Urinary bladder (tissue), 4 donors: Measurements from ENCODE around the gene RGS12. TPM values are rescaled to one million over a fixed set of nuclear protein-coding genes. Genes with fewer than 3 reads are reported as not detected.

Experiments
- DNase-seq: peaks from one replicate; pipeline ENCODE4 v3.0.0-alpha.2; 2015; ENCODE audit errors: extremely low spot score
- H3K27ac ChIP-seq: one replicate; pipeline ENCODE4 v1.5.1; 2013; ENCODE audit warnings: low read depth, mild to moderate bottlenecking, moderate library complexity
- H3K36me3 ChIP-seq: one replicate; pipeline ENCODE4 v1.6.1; 2013; ENCODE audit warnings: mild to moderate bottlenecking, moderate library complexity; ENCODE audit not compliant: insufficient read depth
- H3K4me1 ChIP-seq: one replicate; pipeline ENCODE4 v1.6.1; 2013; ENCODE audit warnings: mild to moderate bottlenecking, moderate library complexity; ENCODE audit not compliant: insufficient read depth
- H3K4me3 ChIP-seq: one replicate; pipeline ENCODE4 v1.5.1; 2013; ENCODE audit warnings: low read depth, low read length
- WGBS: extraction: QIAGEN DNeasy Blood & Tissue Kit; methylation state at CpG from one replicate; pipeline ENCODE4 v1.1.7; 2013; 5-methylcytosine and 5-hydroxymethylcytosine counted together
- polyA plus RNA-seq: library from polyadenylated mRNA; stranded (reverse); fragments of 200-250 nt; gene quantifications from one replicate; pipeline ENCODE4 v1.2.3, GENCODE V29; 2013
- total RNA-seq: library from RNA; depleted of rRNA; stranded (reverse); fragments of >200 nt; gene quantifications from one replicate; pipeline ENCODE4 v1.2.3, GENCODE V29; 2014
- donor health status: healthy with polysubstance abuse.
- donor health status: healthy.

Gene RGS12
- total and polyA plus RNA-seq, 2 donors = 28.4 to 51.6 TPM

DNA sequence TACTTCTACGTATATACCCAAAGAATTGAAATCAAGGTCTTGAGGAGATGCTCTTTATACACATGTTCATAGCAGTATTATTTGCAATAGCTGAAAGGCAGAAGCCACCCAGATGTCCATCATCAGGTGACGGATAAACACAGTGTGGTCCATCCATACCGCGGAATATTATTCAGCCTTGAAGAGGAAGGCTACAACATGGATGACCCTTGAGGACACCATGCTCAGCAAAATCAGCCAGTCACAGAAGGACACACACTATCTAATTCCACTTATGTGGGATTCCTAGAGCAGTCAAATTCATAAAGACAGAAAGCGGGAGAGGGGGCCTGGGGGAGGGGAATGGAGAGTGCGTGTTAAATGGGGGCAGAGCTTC lies 44.5 kb downstream of the RGS12 start:
- DNase-seq = no peak

DNA sequence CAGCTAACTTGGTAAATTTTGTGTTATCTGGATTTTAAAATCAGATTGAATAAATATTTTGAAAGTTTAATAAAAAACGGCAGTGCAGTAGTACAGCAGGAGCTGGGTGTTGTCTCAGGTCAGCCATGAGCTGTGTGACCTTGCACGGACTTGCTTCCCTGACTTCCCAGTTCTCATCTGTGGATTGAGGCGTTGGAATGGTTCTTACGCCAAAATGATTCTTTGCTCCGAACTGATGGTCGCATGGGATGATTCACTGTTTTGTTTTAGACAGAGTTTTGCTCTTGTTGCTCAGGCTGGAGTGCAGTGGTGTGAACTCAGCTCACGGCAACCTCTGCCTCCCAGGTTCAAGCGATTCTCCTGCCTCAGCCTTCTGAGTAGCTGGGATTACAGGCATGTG lies 45.0 kb downstream of the RGS12 start:
- 85% methylated on average over 8 of the region's 8 CpGs for WGBS
- DNase-seq = no peak
- Histone ChIP-seq H3K27ac (no peak overlapping the region), H3K36me3 (no peaks in the 10 kb centered on the region), H3K4me3 (no peak overlapping the region), H3K4me1 (no peaks in the 10 kb centered on the region)

More for the DNA sequence above, 44.5 kb downstream of the RGS12 start:
- Histone ChIP-seq H3K36me3 (no peaks in the 10 kb centered on the region), H3K27ac (no peak overlapping the region), H3K4me1 (no peaks in the 10 kb centered on the region), H3K4me3 (no peak overlapping the region)
- WGBS = 98% methylated on average over 6 of the region's 6 CpGs

- no peaks in the 10 kb centered on the region for H3K36me3 ChIP-seq
- H3K4me3 ChIP-seq = no peak overlapping the region
- no peak overlapping the region for H3K27ac ChIP-seq
- H3K4me1 ChIP-seq = no peaks in the 10 kb centered on the region
- no peak for DNase-seq
- WGBS = 94% methylated on average over 13 of the region's 13 CpGs
These were observed 45.6 kb downstream of the RGS12 start for GRCh38 chr4:3338321-3338838.

- Histone ChIP-seq H3K36me3 (no peaks in the 10 kb centered on the region), H3K4me1 (no peaks in the 10 kb centered on the region), H3K4me3 (no peak overlapping the region), H3K27ac (no peak overlapping the region)
- no peak for DNase-seq
- WGBS = 89% methylated on average over 10 of the region's 10 CpGs
These were observed 46.2 kb downstream of the RGS12 start for GRCh38 chr4:3338976-3339531.

DNA sequence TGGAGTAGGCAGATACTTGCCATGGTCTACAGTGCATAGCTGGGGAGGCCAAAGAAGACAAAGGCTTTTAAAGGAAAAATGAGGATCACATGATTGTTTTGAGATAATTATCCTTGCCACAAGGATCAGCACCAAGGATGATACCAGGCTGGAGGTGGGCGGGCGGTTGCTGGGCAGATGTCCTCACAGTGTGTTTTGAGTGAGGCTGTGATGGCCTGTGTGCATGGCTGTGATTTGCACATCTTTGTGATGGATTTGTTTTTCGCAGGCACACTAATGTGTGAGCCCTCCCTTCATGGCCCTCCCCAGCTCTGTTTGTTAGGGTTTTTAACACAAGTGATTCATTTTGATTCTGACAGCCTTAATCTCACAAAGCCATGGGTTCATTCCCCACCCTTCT lies 46.8 kb downstream of the RGS12 start:
- Histone ChIP-seq H3K4me1 (no peaks in the 10 kb centered on the region), H3K36me3 (no peaks in the 10 kb centered on the region), H3K27ac (no peak overlapping the region), H3K4me3 (no peak overlapping the region)
- no peak for DNase-seq
- WGBS = 91% methylated on average over 3 of the region's 3 CpGs

DNA sequence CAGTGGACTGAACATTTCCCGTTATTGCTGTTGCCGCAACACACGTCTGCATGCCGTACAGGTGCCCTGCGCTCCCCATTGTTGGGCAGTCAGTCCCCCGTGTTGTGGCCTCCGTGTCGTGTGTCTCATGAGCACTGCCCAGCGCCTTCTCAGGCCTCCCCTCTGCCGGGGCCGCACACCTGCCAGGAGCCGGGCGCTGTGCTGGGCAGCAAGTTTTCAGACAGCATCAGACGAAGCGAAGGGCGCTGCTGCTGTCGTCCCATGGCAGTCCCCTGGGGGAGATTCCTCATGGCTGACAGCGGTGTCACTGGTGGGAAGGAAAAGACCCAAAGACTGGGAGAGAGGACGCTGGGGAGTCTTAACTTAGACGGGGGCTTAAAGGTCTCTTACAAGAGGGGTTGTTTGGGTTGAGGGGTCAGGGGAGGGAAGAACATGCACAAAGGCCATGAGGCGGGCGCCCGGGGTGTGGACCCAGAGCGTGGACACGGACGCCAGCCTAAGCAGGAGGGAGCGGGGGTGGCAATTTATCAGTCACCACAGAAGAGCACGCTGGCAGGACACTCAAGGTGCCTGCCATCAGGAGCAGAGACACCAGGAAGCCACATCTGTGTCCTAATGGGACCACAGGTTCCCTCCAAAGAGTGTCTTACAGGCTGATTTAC lies 47.3 kb downstream of the RGS12 start:
- Histone ChIP-seq H3K4me1 (no peaks in the 10 kb centered on the region), H3K27ac (no peak overlapping the region), H3K4me3 (no peak overlapping the region), H3K36me3 (no peaks in the 10 kb centered on the region)
- WGBS = 93% methylated on average over 28 of the region's 28 CpGs
- DNase-seq = no peak

- WGBS = 91% methylated on average over 16 of the region's 16 CpGs
- Histone ChIP-seq H3K4me1 (no peaks in the 10 kb centered on the region), H3K27ac (no peak overlapping the region), H3K4me3 (no peak overlapping the region), H3K36me3 (no peaks in the 10 kb centered on the region)
- DNase-seq = no peak
These were observed 47.9 kb downstream of the RGS12 start for GRCh38 chr4:3340700-3341083.

- no peak for DNase-seq
- 63% methylated on average over 7 of the region's 7 CpGs for WGBS
- Histone ChIP-seq H3K36me3 (no peaks in the 10 kb centered on the region), H3K4me1 (no peaks in the 10 kb centered on the region), H3K27ac (no peak overlapping the region), H3K4me3 (no peak overlapping the region)
These were observed 48.9 kb downstream of the RGS12 start for GRCh38 chr4:3341760-3342159.

- no peak for DNase-seq
- Histone ChIP-seq H3K27ac (no peak overlapping the region), H3K36me3 (no peaks in the 10 kb centered on the region), H3K4me1 (no peaks in the 10 kb centered on the region), H3K4me3 (no peak overlapping the region)
- 40% methylated on average over 8 of the region's 8 CpGs for WGBS
These were observed 49.5 kb downstream of the RGS12 start for GRCh38 chr4:3342182-3342854.

Other genes starting within 250 kb of the RGS12 start
- not detected for gene HTT-AS, start 218.5 kb upstream of the RGS12 start, total RNA-seq
- not detected for gene HTT-AS, start 218.5 kb upstream of the RGS12 start, polyA plus RNA-seq
- gene HTT, start 218.3 kb upstream of the RGS12 start, total RNA-seq = 80.4 TPM
- 14.7 TPM for gene HTT, start 218.3 kb upstream of the RGS12 start, polyA plus RNA-seq
- 0.85 TPM for gene MSANTD1, start 43.9 kb upstream of the RGS12 start, total RNA-seq
- gene MSANTD1, start 43.9 kb upstream of the RGS12 start, polyA plus RNA-seq = 0.24 TPM
- 0.48 TPM for gene HGFAC, start 148.9 kb downstream of the RGS12 start, total RNA-seq
- gene HGFAC, start 148.9 kb downstream of the RGS12 start, polyA plus RNA-seq = 0.46 TPM
- gene DOK7, start 170.3 kb downstream of the RGS12 start, total RNA-seq = 2.2 TPM
- 0.96 TPM for gene DOK7, start 170.3 kb downstream of the RGS12 start, polyA plus RNA-seq
- gene LRPAP1, start 239.4 kb downstream of the RGS12 start, total RNA-seq = 79.6 TPM
- gene LRPAP1, start 239.4 kb downstream of the RGS12 start, polyA plus RNA-seq = 231 TPM